MM.1S (cell line): ENCODE results near the gene IFNGR2.

ENCODE experiments used
- EZH2 ChIP-seq: fragments of 300-600 bp; sonication (generic); optimal IDR thresholded peaks from 2 replicates; pipeline ENCODE3; 2017; ENCODE audit warnings: low read depth, mild to moderate bottlenecking, antibody characterized with exemption, low read length, mixed read lengths
- TF ChIP-seq, protein P1 (sequence below): fragments of 300-600 bp; sonication (generic); IDR thresholded peaks from 2 replicates; pipeline ENCODE4 v1.5.1; 2016; ENCODE audit warnings: antibody characterized with exemption, low read length, mixed read lengths

DNA sequence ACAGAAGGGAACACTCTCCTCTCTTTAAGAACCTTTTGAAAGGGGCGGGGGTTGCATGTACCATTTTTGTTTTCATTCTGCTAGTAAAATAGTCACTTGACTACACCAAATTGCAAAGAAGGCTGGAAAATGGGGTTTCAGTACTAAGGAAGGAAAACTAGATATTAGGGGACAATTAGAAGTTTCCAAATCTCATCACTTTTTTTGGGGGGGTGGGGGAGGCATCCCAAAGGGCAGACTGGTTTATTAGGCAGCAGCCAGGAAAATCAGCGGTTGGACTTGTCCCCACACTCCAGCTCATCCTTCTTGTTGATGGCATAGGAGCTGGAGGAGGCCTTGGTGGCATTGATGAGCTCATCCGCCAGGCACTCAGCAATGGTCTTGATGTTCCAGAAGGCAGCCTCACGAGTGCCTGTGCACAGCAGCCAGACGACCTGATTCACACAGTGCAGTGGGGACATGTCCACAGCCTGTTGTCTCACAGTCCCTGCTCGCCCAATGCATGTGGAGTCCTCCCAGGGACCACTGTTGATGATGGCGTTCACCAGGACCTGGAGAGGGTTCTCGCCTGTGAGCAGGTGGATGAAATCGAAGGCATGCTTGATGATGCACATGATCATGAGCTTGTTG lies 78.2 kb downstream of the IFNGR2 start:
- TF ChIP-seq, protein P1, sequence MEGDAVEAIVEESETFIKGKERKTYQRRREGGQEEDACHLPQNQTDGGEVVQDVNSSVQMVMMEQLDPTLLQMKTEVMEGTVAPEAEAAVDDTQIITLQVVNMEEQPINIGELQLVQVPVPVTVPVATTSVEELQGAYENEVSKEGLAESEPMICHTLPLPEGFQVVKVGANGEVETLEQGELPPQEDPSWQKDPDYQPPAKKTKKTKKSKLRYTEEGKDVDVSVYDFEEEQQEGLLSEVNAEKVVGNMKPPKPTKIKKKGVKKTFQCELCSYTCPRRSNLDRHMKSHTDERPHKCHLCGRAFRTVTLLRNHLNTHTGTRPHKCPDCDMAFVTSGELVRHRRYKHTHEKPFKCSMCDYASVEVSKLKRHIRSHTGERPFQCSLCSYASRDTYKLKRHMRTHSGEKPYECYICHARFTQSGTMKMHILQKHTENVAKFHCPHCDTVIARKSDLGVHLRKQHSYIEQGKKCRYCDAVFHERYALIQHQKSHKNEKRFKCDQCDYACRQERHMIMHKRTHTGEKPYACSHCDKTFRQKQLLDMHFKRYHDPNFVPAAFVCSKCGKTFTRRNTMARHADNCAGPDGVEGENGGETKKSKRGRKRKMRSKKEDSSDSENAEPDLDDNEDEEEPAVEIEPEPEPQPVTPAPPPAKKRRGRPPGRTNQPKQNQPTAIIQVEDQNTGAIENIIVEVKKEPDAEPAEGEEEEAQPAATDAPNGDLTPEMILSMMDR: no peak
- no peak for TF ChIP-seq EZH2
